Measurements from ENCODE around the gene XAF1.
"Not testable (repeated sequence)": the region's sequence is repeated elsewhere in the genome, so short reads cannot be mapped to it uniquely, and the experiment has no call there.

The XAF1 gene

GRCh38 chr17:6755731-6756184 is at the start of gene XAF1:
Gene XAF1 (plus strand): TSS chr17:6756046. CDS start chr17:6756079, 33 bp downstream.
- FAIRE-seq, result no peak

- no peak for FAIRE-seq
These were observed 49.3 kb upstream of the XAF1 start for GRCh38 chr17:6706499-6706898.

GRCh38 chr17:6706996-6707395 is 48.9 kb upstream of the XAF1 start:
- FAIRE-seq, result no peak

- FAIRE-seq, result no peak
These were observed 47.4 kb upstream of the XAF1 start for GRCh38 chr17:6708357-6708961.

GRCh38 chr17:6710317-6710716 is 45.5 kb upstream of the XAF1 start:
- FAIRE-seq, result no peak

- no peak for FAIRE-seq
These were observed 44.7 kb upstream of the XAF1 start for GRCh38 chr17:6711081-6711674.

GRCh38 chr17:6711681-6712057 is 44.2 kb upstream of the XAF1 start:
- no peak for FAIRE-seq

- FAIRE-seq, result no peak
These were observed 43.6 kb upstream of the XAF1 start for GRCh38 chr17:6712058-6712853.

- no peak for FAIRE-seq
These were observed 43.1 kb upstream of the XAF1 start for GRCh38 chr17:6712854-6713129.

- no peak for FAIRE-seq
These were observed 42.5 kb upstream of the XAF1 start, which contains the start of gene SLC13A5 for GRCh38 chr17:6713130-6713917. Gene SLC13A5 (minus strand): TSS chr17:6713369. CDS start chr17:6713333, 36 bp downstream.

GRCh38 chr17:6713918-6714271 is 42.0 kb upstream of the XAF1 start:
- no peak for FAIRE-seq

- no peak for FAIRE-seq
These were observed 41.5 kb upstream of the XAF1 start for GRCh38 chr17:6714315-6714874.

GRCh38 chr17:6716736-6717135 is 39.1 kb upstream of the XAF1 start:
- no peak for FAIRE-seq

GRCh38 chr17:6721744-6722143 is 34.1 kb upstream of the XAF1 start:
- FAIRE-seq, result no peak

GRCh38 chr17:6724009-6724408 is 31.8 kb upstream of the XAF1 start:
- FAIRE-seq, result no peak

GRCh38 chr17:6729531-6729930 is 26.3 kb upstream of the XAF1 start:
- FAIRE-seq, result no peak

- FAIRE-seq, result not testable (repeated sequence)
These were observed 9.2 kb upstream of the XAF1 start for GRCh38 chr17:6746665-6747064.

- FAIRE-seq, result no peak
These were observed 7.2 kb upstream of the XAF1 start for GRCh38 chr17:6748617-6749016.

GRCh38 chr17:6749519-6749918 is 6.3 kb upstream of the XAF1 start:
- no peak for FAIRE-seq

- no peak for FAIRE-seq
These were observed 3.6 kb upstream of the XAF1 start for GRCh38 chr17:6752068-6752909.

GRCh38 chr17:6753006-6753445 is 2.8 kb upstream of the XAF1 start:
- FAIRE-seq, result no peak

- FAIRE-seq, result no peak
These were observed 2.3 kb upstream of the XAF1 start for GRCh38 chr17:6753546-6753945.

Measured in TTC549 (cell line).